GM19455 (cell line): ENCODE data around the gene CNTN2.

ENCODE experiments used
- ATAC-seq: cut with Tn5 transposase; IDR thresholded peaks from one replicate; pipeline ENCODE4 v1.9.1; 2021; ENCODE audit not compliant: unreplicated experiment

The CNTN2 gene, protein sequence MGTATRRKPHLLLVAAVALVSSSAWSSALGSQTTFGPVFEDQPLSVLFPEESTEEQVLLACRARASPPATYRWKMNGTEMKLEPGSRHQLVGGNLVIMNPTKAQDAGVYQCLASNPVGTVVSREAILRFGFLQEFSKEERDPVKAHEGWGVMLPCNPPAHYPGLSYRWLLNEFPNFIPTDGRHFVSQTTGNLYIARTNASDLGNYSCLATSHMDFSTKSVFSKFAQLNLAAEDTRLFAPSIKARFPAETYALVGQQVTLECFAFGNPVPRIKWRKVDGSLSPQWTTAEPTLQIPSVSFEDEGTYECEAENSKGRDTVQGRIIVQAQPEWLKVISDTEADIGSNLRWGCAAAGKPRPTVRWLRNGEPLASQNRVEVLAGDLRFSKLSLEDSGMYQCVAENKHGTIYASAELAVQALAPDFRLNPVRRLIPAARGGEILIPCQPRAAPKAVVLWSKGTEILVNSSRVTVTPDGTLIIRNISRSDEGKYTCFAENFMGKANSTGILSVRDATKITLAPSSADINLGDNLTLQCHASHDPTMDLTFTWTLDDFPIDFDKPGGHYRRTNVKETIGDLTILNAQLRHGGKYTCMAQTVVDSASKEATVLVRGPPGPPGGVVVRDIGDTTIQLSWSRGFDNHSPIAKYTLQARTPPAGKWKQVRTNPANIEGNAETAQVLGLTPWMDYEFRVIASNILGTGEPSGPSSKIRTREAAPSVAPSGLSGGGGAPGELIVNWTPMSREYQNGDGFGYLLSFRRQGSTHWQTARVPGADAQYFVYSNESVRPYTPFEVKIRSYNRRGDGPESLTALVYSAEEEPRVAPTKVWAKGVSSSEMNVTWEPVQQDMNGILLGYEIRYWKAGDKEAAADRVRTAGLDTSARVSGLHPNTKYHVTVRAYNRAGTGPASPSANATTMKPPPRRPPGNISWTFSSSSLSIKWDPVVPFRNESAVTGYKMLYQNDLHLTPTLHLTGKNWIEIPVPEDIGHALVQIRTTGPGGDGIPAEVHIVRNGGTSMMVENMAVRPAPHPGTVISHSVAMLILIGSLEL

DNA sequence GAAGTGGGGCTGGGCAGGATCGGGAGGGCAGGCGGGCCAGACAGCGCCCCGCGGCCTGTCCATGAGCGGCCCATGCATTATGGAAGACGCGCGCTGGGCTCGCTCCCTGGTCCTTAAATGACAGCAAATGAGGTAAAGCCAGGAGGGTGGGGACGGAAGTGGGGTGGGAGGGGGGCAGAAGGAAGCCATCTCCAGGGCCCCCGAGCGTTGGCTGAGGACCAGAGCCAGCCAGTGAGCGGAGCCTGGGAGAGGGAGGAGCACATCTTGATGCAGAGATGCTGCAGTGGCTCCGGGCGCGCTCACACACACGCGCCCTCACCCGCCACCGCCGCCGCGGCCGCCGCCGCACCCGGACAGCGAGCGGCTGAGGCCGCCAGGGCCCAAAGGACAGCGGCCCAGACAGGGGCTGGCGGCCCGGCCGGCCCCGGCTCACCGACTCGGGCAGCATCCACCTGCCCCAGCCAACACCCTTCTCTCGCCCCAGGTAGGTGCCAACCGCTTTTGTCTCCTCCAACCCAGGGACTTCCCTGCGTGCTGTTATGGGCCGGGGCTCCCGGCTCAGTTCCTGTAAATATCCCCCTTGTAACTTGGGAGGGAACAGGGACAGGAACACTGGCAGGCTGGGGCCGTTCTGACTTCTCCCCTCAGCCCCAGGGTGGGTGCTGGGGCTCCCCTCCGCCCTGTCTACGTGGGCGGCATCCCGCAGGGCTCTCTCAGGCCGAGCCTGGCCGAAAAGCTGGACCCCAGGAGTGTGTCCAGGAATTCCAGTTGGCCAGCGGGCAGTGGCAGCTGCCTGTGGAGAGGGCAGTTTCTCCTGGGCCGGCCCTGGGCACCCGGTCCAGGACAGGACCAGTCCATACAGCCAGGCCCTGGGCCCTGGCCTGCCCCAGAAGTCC, at the start of gene CNTN2:
Gene CNTN2, plus strand, starts transcription at position 302 of the 896 bp plus-strand sequence. CDS start 9,974 bp downstream, outside the sequence.
- ATAC-seq: no peak

DNA sequence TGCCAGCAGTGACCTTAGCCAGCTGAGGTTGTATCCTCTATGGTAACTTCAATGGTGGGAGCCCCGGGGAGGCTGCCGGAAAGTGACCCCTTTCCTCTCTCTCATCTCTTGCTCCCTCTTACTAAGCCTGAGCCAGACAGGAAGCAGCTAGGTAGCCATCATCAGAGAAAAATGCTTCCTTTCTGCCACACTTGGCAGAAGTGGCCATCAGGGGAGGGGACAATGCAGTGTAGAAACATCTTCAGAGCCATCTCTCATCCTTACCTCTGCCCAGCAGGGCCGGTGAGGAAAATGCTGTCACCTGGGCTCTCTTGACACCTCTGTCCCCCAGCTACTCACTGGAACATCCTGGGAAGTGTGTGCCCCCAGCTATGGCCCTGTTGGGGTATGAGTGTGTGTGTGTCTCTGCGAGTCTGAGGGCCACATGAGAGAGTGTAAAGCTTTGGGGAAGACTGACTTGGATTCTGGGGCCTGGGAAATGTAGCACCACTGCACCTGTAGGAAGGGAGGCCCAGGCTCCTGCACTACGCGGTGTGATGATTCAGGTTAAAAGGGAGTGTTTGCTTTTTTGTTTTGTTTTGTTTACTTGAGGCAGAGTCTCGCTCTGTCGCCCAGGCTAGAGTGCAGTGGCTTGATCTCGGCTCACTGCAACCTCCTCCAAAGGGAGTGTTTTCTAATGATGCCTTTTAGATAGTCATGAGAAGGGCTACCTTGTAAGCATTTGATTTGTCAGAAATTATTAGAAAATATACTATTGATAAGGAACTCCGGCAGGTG, 48.7 kb upstream of the CNTN2 start:
- ATAC-seq: no peak

DNA sequence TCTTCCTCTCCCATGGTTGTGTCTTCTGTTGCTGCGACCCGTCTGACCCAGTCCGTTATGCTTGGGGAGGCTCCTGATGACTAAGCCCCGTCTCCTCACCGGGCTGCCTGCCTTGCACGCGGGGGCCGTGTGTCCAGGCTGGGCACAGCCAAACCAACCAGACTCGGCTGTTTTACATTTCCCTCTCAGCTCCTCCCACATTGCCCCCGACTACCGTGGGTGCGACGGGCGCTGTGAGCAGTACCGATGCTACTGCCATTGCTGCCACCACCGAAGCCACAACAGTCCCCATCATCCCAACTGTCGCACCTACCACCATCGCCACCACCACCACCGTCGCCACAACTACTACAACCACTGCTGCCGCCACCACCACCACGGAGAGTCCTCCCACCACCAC, 46.0 kb upstream of the CNTN2 start:
- no peak for ATAC-seq

DNA sequence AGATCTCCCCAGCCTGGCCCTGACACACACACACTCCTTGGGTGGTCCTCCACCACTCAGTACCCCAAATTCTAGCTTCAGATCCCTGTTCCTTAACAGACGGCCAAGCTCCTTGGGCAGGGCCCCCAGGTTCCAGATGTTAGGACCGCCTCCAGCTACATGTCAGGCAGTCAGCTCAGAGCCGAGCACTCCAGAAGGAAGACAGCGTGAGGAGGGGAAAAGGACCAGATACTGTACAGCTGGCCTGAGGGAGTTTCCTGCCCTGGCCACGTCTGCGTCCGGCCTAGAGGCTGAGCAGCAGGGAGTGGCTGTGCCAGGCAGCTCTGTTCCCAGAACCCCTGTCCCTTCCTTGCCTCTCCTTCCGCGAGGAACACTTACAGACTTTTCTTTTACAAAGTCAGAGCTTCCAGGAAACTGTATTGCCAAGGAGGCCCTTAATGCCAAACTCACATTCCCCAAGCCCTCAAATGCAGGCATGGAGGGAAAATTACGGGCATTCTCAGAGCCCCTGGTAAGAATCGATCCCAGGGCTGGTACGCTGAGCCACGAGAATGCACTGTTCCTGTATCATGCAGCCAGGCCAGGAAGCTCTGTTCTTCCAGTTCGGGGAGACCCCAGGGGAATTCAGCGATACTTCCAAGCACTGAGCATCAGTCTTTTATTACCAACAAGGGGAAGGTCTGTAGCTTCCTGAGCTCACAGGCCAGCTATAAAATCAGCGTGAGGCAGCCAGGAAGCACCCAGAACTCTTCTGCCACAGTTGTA, 45.2 kb upstream of the CNTN2 start:
- ATAC-seq: no peak

DNA sequence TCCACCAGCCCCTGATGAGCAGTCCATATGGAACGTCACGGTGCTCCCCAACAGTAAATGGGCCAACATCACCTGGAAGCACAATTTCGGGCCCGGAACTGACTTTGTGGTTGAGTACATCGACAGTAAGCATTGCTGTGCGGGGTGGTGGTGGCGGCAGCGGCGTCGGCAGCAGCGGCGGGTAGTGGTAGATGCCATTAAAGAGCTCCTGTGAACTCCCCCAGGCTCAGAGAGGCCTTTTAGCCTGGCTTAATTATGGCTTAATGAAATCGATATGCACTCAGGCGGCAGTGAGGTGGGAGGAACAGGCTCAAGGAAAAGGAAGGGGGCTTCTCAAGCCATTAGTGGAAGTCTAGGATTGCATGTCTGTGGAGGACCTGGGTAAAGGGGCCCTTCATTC, 41.9 kb upstream of the CNTN2 start:
- no peak for ATAC-seq

DNA sequence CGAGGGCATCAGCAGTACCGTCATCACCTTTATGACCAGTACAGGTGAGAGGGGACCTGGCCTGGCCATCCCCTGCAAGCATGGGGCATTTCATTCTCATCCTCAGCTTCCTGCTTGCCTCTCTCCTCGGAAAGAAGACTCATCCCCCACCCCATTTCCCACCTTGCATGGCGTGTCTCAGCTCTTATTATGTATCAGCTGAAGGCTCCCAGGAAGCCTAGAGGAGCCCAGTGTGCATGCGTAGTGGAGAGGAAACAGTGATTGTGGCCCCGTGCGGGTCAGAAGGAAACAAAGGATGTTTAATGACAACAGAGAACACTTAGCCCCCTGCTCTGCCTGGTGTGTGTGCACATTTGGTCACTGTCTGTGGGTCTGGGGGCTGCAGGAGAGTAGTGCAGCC, 40.3 kb upstream of the CNTN2 start:
- ATAC-seq: no peak

DNA sequence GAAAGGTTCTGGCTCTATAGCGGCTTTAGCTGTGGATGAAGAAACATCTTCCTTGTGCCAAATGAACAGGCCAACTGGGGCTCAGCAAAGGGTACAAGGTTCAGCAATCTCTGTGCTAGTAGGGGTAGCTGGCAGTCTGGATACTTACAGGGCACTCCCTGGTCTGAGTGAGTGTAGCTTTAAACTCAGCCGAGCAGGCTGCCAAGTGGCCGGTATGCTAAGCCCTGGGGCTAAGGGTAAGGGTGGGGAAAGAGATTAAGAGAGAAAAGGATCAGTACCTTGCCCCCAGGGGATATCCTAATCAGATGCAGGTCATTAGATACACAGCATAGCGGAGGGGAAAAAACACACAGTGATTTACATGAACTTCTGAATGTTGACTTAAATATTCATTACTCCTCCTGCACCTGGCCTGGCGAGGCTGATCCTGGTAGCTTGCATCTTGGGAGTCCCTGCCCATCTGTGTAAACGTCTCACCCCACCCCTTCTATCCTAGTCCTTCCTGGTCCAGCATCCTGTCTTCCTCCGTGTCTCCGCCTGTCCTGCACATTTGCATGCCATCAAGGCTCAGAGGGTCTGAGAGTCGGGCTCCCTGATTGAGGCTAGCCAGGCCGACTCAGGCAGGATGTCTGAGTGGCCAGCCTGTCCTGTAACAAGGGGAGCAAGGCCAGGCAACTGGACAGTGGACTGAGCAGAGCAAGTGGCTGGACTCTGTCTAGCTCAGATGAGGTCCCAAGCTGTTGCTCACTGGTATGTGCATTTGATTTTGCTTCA, 39.5 kb upstream of the CNTN2 start:
- ATAC-seq: no peak

DNA sequence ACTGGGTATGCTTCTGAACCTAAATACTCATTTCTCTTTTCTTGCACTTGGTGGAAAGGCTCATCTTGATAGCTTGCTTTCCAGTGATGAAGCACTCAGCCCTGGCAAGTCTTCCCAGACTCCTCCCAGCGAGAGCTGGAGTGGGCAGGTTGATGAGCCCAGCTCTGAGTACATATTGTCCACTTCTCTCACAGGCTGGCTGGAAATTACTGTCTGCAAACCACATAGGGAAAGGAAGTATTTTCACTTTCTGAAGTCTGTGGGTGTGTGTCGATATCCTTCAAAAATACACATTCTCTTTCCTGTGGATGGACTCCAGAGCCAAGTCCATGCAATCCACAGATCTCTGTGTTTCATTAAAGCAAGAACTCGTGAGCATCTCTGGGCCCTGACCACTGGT, 38.7 kb upstream of the CNTN2 start:
- no peak for ATAC-seq

DNA sequence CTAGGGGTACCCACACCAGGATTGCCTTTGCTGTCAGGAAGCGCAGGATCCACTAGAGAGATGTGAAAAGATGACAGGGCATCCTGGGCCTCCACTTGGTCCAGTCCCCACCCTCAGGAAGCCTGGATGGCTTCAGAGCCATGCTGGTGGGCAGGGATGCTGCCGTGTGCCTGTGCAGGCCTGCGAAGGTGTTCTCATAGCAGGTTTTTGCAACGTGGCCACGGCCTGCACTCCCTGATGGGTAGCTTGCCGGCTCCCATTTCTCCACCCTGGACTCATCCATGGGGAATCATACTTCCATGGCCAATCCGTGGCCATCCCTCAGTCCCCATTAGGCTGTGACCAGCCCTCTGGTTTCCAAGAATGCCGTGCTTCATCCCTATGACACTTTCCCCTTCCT, 34.1 kb upstream of the CNTN2 start:
- ATAC-seq: no peak

DNA sequence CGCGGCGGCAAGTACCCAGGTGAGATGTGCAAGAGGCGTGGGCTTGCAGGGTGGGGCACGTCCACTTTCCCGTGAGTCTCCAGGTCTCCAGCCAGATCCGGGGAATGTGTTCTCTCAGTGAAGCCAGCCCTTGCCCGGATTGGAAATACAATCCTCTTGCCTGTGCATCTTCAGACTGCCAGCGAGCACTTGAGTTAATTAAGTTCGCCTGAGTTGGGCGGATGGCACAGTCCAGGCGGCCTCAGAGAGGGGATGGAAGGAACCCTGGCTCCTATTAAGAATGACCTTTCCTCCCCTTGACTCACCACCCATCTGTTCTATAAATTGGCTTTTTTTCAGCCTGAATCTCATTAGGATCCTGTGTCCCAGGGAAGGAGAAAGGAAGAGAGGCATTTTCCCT, 33.3 kb upstream of the CNTN2 start:
- no peak for ATAC-seq

DNA sequence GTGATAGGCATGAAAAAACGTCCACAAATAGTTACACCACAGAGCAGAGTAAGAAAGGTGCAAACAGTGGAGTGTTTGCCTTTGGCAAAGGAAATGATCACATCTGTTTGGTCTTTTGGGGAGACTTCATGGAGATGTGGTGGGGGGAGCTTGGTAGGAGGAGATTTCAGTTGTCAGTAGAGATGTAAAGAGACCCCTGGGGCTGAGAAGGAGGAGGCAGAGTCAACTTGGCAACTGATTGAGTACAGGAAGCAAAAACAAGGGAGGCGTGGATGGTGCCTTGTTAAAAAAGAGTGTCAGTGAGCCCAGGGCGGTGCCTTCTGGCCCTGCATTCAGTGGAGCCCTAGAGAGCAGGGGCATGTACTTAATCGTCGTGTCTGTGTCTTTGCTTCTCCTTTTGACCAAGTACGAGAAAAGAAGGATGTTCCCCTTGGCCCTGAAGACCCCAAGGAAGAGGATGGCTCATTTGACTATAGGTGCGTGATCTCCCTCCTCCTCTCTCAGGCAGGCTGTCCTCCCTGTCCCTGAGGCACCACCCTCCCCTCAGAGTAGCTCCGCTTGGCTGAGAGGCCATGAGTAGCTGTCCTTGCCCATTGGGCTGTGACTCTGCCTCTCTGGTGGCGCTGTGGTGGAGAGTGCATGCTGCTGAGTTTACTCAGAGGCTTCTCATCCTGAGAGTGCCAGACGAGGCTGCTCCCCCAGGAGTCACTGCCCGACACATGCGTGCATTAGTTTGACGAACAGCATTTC, 30.4 kb upstream of the CNTN2 start:
- ATAC-seq: no peak

DNA sequence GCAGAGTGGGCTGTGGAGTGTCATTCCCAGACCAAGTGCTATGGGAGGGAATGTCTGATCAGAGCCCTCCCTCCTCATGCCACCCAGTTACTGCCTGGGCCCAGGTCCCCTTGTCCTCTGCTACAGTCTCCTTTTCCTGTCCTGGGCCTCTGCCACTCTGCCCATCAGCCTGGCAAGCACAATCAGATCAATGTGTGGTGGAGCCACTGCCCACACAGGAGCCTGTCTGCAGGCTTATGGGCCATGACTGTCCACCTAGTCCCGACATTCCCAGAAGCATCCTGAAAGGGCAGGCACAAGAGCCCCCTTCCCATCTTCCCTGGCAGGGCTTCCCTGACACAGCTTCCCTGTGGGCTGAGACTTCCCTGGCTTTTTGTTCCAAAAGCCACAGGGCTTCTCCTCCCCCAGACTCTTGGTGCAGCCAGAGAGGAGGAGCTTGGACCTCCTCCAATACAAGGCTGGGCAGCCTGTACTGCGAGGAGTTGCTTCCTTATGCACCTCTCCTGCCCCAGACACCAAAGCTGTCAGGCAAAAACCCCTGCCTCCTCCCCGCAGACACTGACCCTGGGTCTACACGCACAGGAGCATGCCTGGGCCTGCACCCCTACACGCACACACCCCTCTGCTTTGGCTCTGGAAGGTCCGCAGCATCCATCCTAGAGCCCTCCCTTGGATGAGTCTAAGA, 29.2 kb upstream of the CNTN2 start:
- ATAC-seq: no peak

DNA sequence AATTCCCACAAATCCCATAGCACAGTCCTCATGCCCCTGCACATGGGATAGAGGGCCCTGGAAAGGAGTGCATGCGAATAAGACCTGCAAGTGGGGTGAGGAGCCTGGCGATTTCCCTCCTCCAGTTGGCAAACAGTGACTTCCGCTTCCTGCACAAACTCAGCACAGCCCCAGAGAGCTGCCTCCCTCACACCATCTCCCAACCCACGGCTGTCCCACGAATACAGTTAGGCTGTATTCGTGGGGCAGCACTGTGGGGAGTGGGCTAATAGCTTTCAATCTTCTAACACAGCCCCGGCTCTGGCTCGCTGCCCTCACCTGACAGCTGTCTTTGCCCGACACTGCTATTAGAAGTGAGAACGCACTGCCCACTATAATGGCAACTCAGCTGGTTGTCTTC, 28.2 kb upstream of the CNTN2 start:
- ATAC-seq: no peak

DNA sequence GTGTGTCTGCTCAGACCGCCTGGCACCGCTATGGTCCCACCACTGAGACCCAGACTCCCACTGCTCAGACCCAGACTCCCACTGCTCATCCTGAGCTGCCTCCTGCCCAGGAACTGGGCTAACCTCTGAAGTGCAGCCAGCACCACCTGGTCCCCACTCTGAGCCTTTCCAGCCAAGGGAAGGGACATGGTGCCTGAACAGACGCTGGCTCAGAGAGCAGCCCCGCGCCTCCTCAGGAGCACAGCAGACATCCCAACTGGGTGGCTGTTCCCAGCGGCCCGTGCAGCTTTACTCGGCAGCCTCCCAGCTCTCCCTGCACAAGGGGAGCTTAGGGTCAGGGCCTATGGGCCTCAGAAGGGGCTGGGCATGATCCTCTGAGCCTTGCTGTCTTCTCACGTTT, 27.8 kb upstream of the CNTN2 start:
- no peak for ATAC-seq

DNA sequence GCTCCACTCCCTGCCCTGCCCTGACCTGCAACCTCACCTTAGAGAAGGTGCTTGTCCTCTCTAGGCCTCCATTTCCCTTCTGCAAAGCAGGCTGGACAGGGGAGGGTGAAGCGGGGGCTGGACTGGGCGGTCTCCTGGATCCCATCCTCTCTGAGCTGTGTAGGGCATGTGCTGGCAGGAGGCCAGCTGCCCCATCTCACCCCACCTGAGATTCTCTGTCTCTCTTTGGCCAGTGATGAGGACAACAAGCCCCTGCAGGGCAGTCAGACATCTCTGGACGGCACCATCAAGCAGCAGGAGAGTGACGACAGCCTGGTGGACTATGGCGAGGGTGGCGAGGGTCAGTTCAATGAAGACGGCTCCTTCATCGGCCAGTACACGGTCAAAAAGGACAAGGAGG, 26.9 kb upstream of the CNTN2 start:
- no peak for ATAC-seq

DNA sequence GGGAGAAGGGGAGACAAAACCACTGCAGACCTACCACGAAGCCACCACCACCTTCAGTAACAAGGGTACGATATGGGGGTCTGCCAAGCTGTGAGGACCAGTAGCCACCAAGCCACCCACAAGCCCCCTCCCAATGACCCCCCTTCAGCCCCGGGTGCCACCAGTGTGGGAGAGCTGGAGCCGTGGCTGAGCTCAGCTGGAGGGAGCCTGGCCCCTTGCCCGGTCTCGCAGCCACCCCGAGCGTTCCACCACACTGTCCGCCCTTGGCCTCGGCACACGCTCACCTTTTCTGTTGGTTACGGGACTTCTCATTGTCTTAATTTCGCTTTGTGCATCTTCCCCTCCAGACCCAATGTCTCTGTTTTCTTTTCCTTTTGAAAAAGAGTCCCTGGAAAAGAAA, 26.4 kb upstream of the CNTN2 start:
- ATAC-seq: no peak

DNA sequence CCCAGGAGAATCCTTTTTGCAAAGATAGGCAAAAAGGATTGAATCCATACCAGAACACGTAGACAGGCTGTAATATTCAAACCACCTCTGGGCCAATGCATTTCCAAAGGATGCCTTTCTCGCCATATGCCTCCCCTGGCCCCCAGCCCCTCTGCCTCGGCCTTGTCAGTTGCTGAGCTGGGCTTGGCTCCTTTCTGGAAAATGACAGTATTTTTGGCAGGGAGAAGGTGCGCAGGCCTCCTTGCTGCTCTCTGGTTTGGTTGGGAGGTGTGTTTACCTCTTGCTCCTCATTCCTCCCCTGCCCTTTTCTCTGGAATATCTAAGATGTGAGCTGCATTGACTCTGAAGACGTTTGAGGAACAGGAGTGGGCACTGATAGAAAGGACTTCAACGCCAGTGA, 26.0 kb upstream of the CNTN2 start:
- ATAC-seq: no peak
